Neural cell (in vitro differentiated cells): ENCODE data around the gene GRAMD1B.

Source experiments
- CTCF ChIP-seq: fragments of 450-650 bp; IDR thresholded peaks from 2 replicates; pipeline ENCODE4 v1.5.1; 2014; ENCODE audit warnings: antibody characterized with exemption, mild to moderate bottlenecking, moderate library complexity; ENCODE audit not compliant: poor library complexity, severe bottlenecking
- EP300 ChIP-seq: fragments of 450-650 bp; conservative IDR thresholded peaks from 2 replicates; pipeline ENCODE4 v1.6.1; 2014; ENCODE audit warnings: antibody characterized with exemption, mild to moderate bottlenecking, moderate library complexity; ENCODE audit not compliant: poor library complexity, severe bottlenecking
- EZH2 ChIP-seq: fragments of 200-600, 300-800 bp; shearing (Covaris generic), sonication (generic); IDR thresholded peaks from 2 replicates; pipeline ENCODE4 v1.6.1; 2014; ENCODE audit warnings: antibody characterized with exemption, low read length, borderline replicate concordance, mild to moderate bottlenecking; ENCODE audit not compliant: insufficient read depth, poor library complexity, severe bottlenecking
- POLR2AphosphoS5 ChIP-seq: IDR thresholded peaks from 2 replicates; pipeline ENCODE4 v1.6.1; 2012
- REST ChIP-seq: IDR thresholded peaks from 2 replicates; pipeline ENCODE4 v1.6.1; 2012; ENCODE audit warnings: borderline replicate concordance
- SMC3 ChIP-seq: fragments of 450-650 bp; conservative IDR thresholded peaks from 2 replicates; pipeline ENCODE4 v1.6.1; 2014; ENCODE audit warnings: antibody characterized with exemption, mild to moderate bottlenecking, moderate library complexity; ENCODE audit not compliant: poor library complexity

GRCh38 chr11:123480290-123480815, 50.3 kb downstream of the GRAMD1B start:
- TF ChIP-seq CTCF = no peak
- no peak for TF ChIP-seq EZH2
- no peak for TF ChIP-seq EP300
- TF ChIP-seq POLR2AphosphoS5 = no peak
- no peak for TF ChIP-seq SMC3
- TF ChIP-seq REST = no peak
